Measurements from ENCODE around the gene CDYL2.

DNA sequence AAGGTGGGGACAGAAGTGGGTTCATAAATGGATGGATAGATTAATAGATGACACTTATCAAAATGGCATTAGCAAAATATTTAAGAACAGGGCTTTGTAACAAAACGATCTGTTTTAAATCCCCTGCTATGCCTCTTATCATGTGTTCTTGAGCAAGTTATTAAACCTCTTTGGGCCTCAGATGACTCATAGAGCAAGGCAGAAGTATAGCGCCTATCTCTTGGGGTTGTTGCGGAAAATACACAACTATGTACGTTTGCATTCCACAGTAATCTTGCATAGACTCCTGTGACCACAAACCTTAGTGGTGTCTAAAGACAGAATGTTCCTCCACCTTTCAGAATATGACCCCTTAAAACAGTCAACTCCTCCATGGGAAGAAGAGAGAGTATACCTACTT lies 116.8 kb downstream of the CDYL2 start:
- TF ChIP-seq, protein P1, sequence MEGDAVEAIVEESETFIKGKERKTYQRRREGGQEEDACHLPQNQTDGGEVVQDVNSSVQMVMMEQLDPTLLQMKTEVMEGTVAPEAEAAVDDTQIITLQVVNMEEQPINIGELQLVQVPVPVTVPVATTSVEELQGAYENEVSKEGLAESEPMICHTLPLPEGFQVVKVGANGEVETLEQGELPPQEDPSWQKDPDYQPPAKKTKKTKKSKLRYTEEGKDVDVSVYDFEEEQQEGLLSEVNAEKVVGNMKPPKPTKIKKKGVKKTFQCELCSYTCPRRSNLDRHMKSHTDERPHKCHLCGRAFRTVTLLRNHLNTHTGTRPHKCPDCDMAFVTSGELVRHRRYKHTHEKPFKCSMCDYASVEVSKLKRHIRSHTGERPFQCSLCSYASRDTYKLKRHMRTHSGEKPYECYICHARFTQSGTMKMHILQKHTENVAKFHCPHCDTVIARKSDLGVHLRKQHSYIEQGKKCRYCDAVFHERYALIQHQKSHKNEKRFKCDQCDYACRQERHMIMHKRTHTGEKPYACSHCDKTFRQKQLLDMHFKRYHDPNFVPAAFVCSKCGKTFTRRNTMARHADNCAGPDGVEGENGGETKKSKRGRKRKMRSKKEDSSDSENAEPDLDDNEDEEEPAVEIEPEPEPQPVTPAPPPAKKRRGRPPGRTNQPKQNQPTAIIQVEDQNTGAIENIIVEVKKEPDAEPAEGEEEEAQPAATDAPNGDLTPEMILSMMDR (conservative IDR thresholded peaks at IDR 0.05; ENCODE audit: low read length) = no peak
- TF ChIP-seq EZH2phosphoT487 (IDR thresholded peaks at IDR 0.05; ENCODE audit: borderline replicate concordance, low read depth, low read length) = no peak
